ENCODE results near the gene SMARCAD1. TPM values are rescaled to one million over a fixed set of nuclear protein-coding genes. Genes with fewer than 3 reads are reported as not detected.

Gene SMARCAD1
- polyA plus RNA-seq, 1 donor (not counting 4 experiments of a cell fraction or from before 2014, with no cell fraction given) = 27.8 TPM

- Histone ChIP-seq H2AFZ (ENCODE audit: control insufficient read depth, low read length) (no peak overlapping the region), H3K27ac (ENCODE audit: control insufficient read depth, insufficient read depth, low read length) (no peak overlapping the region), H4K20me1 (ENCODE audit: control insufficient read depth, extremely low read depth, insufficient read depth, low read length) (no peaks in the 10 kb centered on the region), H3K4me1 (ENCODE audit: control insufficient read depth, extremely low read depth, insufficient read depth, low read length) (no peaks in the 10 kb centered on the region), H3K9ac (ENCODE audit: control insufficient read depth, extremely low read depth, insufficient read depth, low read length) (no peak overlapping the region), H3K4me2 (ENCODE audit: control insufficient read depth, extremely low read depth, insufficient read depth, low read depth, low read length) (no peak overlapping the region), H3K9me1 (ENCODE audit: control insufficient read depth, extremely low read depth, insufficient read depth, low read length) (no peaks in the 10 kb centered on the region), H3K4me3 (ENCODE audit: control insufficient read depth in 2 of 3, extremely low read depth in 1 of 3, insufficient read depth in 2 of 3, low read depth in 1 of 3, low read length in 3 of 3) (no peak overlapping the region), H3K9me3 (ENCODE audit: control insufficient read depth, low read depth, low read length) (no peaks in the 10 kb centered on the region), H3K79me2 (ENCODE audit: control insufficient read depth, insufficient read depth, low read length) (no peaks in the 10 kb centered on the region), H3K27me3 (ENCODE audit: control insufficient read depth, extremely low read depth, insufficient read depth, low read length) (no peaks in the 10 kb centered on the region), H3K36me3 (ENCODE audit: control insufficient read depth in 2 of 2, extremely low read depth in 1 of 2, insufficient read depth in 2 of 2, low read length in 2 of 2) (peaks cover 7 to 19% of the 10 kb centered on the region in 2 experiments)
- FAIRE-seq (no peak), DNase-seq (ENCODE audit: low read depth, low spot score) (no peak)
- no peak for TF ChIP-seq EZH2 (IDR thresholded peaks at IDR 0.05; ENCODE audit: low read length)
- no peak for TF ChIP-seq CTCF (optimal IDR thresholded peaks at IDR 0.05 in 1 of 3, IDR thresholded peaks at IDR 0.05 in 1 of 3, conservative IDR thresholded peaks at IDR 0.05 in 1 of 3; ENCODE audit: extremely low read depth in 1 of 3, insufficient read depth in 2 of 3, low read length in 3 of 3)
- dilution Hi-C loops (cut with MboI; ENCODE audit: extremely low pct_ligation_motif_present, low sequenced_read_pairs) = no loop called here
Observed at GRCh38 chr4:94277534-94277933, 69.9 kb downstream of the SMARCAD1 start.

DNA sequence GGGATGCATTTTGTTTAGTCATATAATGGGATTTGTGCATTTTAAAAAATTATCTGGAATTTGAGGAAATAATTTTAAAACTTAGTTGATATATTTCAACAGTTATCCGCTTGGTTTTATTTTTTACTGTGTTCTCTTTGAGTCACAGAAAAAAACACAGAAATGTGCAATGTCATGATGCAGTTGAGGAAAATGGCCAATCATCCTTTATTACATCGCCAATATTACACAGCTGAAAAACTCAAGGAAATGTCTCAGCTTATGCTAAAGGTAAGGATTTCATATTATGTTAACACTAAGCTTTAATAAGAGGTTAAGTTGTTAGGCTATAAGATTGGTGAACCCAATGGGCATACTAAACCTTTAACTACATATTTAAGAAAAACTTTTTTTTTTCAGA, 71.1 kb downstream of the SMARCAD1 start:
- DNase-seq (ENCODE audit: low read depth, low spot score) (no peak), FAIRE-seq (no peak)
- H3K27me3 ChIP-seq (ENCODE audit: control insufficient read depth, extremely low read depth, insufficient read depth, low read length) = no peaks in the 10 kb centered on the region
- H3K4me1 ChIP-seq (ENCODE audit: control insufficient read depth, extremely low read depth, insufficient read depth, low read length) = no peaks in the 10 kb centered on the region
- no peak overlapping the region for H3K27ac ChIP-seq (ENCODE audit: control insufficient read depth, insufficient read depth, low read length)
- dilution Hi-C loops (cut with MboI; ENCODE audit: extremely low pct_ligation_motif_present, low sequenced_read_pairs) = no loop called here
- H3K79me2 ChIP-seq (ENCODE audit: control insufficient read depth, insufficient read depth, low read length) = no peaks in the 10 kb centered on the region
- H3K9me1 ChIP-seq (ENCODE audit: control insufficient read depth, extremely low read depth, insufficient read depth, low read length) = no peaks in the 10 kb centered on the region
- no peak overlapping the region for H3K4me2 ChIP-seq (ENCODE audit: control insufficient read depth, extremely low read depth, insufficient read depth, low read depth, low read length)
- no peaks in the 10 kb centered on the region for H3K9me3 ChIP-seq (ENCODE audit: control insufficient read depth, low read depth, low read length)
- H3K4me3 ChIP-seq (ENCODE audit: control insufficient read depth in 2 of 3, extremely low read depth in 1 of 3, insufficient read depth in 2 of 3, low read depth in 1 of 3, low read length in 3 of 3) = no peak overlapping the region
- no peaks in the 10 kb centered on the region for H4K20me1 ChIP-seq (ENCODE audit: control insufficient read depth, extremely low read depth, insufficient read depth, low read length)
- no peak overlapping the region for H3K9ac ChIP-seq (ENCODE audit: control insufficient read depth, extremely low read depth, insufficient read depth, low read length)
- no peak overlapping the region for H2AFZ ChIP-seq (ENCODE audit: control insufficient read depth, low read length)
- TF ChIP-seq EZH2 (IDR thresholded peaks at IDR 0.05; ENCODE audit: low read length) (no peak), CTCF (optimal IDR thresholded peaks at IDR 0.05 in 1 of 3, IDR thresholded peaks at IDR 0.05 in 1 of 3, conservative IDR thresholded peaks at IDR 0.05 in 1 of 3; ENCODE audit: extremely low read depth in 1 of 3, insufficient read depth in 2 of 3, low read length in 3 of 3) (no peak)
- H3K36me3 ChIP-seq (ENCODE audit: control insufficient read depth in 2 of 2, extremely low read depth in 1 of 2, insufficient read depth in 2 of 2, low read length in 2 of 2) = peaks cover 7 to 19% of the 10 kb centered on the region in 2 experiments

All from keratinocyte (primary cell).